Fibroblast of skin of right quadriceps (primary cell): ENCODE measurements around the gene PCDHB8.
"Not testable (repeated sequence)": the region's sequence is repeated elsewhere in the genome, so short reads cannot be mapped to it uniquely, and the experiment has no call there.

Source experiments
- DNase-seq: peaks from one replicate; pipeline ENCODE4 v3.0.0-alpha.2; 2013

PCDHB8 gene

GRCh38 chr5:141184117-141184855, 6.7 kb downstream of the PCDHB8 start:
- DNase-seq: not testable (repeated sequence)

DNA sequence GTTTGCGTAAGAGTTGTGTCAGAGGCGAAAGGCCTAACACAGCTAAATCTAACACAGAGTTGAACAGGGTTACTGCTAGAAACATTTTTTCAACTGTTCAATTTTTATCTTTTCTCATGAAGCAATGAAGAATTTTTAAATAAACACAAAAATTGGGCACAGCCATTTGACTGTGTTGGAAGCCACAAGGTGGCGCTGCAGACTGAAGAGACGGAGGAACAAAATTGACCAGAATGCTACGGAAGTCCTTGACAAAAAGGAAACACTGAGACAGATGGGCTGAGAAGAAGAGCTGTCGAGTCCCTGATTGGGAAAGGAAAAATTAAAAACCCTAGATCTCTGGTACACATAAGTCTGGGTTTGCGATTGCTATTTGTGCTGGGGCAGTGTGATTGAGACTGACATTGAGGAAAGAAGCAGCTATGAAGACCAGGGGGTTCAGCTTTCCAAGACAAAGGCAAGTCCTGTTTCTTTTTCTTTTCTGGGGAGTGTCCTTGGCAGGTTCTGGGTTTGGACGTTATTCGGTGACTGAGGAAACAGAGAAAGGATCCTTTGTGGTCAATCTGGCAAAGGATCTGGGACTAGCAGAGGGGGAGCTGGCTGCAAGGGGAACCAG, 9.4 kb downstream of the PCDHB8 start, which contains the start of gene PCDHB9:
Gene PCDHB9, plus strand, starts transcription at position 265 of the 616 bp plus-strand sequence. Its CDS starts 158 bp downstream, at position 423.
- DNase-seq: no peak

GRCh38 chr5:141188682-141189081, 11.1 kb downstream of the PCDHB8 start:
- DNase-seq: not testable (repeated sequence)

- not testable (repeated sequence) for DNase-seq
Observed at GRCh38 chr5:141189131-141189530, 11.5 kb downstream of the PCDHB8 start.

GRCh38 chr5:141192110-141192725, 14.6 kb downstream of the PCDHB8 start, which contains the start of gene PCDHB10:
Gene PCDHB10 (plus strand): TSS chr5:141192353. CDS start chr5:141192553, 200 bp downstream.
- no peak for DNase-seq

DNA sequence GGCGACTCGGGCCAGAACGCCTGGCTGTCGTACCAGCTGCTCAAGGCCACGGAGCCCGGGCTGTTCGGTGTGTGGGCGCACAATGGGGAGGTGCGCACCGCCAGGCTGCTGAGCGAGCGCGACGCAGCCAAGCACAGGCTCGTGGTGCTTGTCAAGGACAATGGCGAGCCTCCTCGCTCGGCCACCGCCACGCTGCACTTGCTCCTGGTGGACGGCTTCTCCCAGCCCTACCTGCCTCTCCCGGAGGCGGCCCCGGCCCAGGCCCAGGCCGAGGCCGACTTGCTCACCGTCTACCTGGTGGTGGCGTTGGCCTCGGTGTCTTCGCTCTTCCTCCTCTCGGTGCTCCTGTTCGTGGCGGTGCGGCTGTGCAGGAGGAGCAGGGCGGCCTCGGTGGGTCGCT, 16.7 kb downstream of the PCDHB8 start:
- not testable (repeated sequence) for DNase-seq

DNA sequence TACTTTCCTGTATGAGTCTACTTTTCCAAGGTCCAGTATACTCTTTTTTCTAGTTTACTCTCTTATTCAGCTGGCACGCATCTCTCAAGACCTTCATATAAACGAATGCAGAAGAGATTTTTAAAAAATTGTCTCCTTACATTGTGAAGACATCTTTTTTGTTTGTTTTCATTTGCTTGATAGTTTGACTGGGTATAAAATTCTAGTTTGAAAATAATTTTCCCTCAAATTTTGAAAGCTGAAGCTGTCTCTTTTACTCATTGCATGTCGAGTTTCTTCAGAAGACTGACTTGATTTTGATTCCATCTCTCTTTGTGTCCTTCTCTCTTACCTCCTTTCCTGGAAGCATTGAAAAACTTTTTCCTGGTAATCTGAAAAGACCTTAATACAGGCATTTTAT, 18.8 kb downstream of the PCDHB8 start:
- DNase-seq: no peak

- no peak for DNase-seq
Observed at GRCh38 chr5:141199359-141200235, 22.0 kb downstream of the PCDHB8 start, which contains the start of gene PCDHB11. Gene PCDHB11 (plus strand): TSS chr5:141199627. CDS start chr5:141199775, 148 bp downstream.

DNA sequence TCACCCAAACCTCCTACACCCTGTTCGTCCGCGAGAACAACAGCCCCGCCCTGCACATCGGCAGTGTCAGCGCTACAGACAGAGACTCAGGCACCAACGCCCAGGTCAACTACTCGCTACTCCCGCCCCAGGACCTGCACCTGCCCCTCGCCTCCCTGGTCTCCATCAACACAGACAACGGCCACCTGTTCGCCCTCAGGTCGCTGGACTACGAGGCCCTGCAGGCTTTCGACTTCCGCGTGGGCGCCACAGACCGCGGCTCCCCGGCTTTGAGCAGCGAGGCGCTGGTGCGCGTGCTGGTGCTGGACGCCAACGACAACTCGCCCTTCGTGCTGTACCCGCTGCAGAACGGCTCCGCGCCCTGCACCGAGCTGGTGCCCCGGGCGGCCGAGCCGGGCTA, 23.5 kb downstream of the PCDHB8 start:
- not testable (repeated sequence) for DNase-seq

DNA sequence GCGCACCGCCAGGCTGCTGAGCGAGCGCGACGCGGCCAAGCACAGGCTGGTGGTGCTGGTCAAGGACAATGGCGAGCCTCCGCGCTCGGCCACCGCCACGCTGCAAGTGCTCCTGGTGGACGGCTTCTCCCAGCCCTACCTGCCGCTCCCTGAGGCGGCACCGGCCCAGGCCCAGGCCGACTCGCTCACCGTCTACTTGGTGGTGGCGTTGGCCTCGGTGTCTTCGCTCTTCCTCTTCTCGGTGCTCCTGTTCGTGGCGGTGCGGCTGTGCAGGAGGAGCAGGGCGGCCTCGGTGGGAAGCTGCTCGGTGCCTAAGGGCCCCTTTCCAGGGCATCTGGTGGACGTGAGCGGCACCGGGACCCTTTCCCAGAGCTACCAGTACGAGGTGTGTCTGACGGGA, 24.1 kb downstream of the PCDHB8 start:
- DNase-seq: not testable (repeated sequence)

GRCh38 chr5:141208478-141208877, 30.9 kb downstream of the PCDHB8 start, which contains the start of gene PCDHB12:
Gene PCDHB12 (plus strand): TSS chr5:141208719. CDS start chr5:141208908, 189 bp downstream.
- DNase-seq: no peak

- DNase-seq: not testable (repeated sequence)
Observed at GRCh38 chr5:141210281-141210680, 32.7 kb downstream of the PCDHB8 start.

DNA sequence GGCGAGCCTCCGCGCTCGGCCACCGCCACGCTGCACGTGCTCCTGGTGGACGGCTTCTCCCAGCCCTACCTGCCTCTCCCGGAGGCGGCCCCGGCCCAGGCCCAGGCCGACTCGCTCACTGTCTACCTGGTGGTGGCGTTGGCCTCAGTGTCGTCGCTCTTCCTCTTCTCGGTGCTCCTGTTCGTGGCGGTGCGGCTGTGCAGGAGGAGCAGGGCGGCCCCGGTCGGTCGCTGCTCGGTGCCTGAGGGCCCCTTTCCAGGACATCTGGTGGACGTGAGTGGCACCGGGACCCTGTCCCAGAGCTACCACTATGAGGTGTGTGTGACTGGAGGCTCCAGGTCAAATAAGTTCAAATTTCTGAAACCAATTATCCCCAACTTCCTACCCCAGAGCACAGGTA, 33.3 kb downstream of the PCDHB8 start:
- DNase-seq: not testable (repeated sequence)

DNA sequence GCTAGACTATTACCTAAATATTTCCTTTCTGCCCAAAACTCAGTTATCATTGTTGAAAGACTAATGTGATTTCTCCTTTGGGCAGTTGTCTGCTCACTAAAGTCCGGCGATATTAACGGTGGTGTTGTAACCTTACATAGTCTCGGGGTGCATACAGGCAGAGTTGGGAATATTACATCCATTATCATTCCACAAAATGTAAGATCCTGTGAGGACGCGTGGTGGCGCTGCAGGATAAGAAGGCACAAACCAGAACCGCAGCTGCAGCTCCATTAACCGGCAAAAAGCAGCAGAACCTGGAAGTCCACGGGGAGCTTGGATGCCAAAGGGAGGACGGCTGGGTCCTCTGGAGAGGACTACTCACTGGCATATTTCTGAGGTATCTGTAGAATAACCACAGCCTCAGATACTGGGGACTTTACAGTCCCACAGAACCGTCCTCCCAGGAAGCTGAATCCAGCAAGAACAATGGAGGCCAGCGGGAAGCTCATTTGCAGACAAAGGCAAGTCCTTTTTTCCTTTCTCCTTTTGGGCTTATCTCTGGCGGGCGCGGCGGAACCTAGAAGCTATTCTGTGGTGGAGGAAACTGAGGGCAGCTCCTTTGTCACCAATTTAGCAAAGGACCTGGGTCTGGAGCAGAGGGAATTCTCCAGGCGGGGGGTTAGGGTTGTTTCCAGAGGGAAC, 36.2 kb downstream of the PCDHB8 start, which contains the start of gene PCDHB13:
Gene PCDHB13, plus strand, starts transcription at position 264 of the 684 bp plus-strand sequence. Its CDS starts 205 bp downstream, at position 469.
- DNase-seq: not testable (repeated sequence)

GRCh38 chr5:141214583-141214982, 37.0 kb downstream of the PCDHB8 start:
- DNase-seq: not testable (repeated sequence)

GRCh38 chr5:141215504-141215903, 37.9 kb downstream of the PCDHB8 start:
- DNase-seq: not testable (repeated sequence)

GRCh38 chr5:141216035-141216434, 38.4 kb downstream of the PCDHB8 start:
- not testable (repeated sequence) for DNase-seq

DNA sequence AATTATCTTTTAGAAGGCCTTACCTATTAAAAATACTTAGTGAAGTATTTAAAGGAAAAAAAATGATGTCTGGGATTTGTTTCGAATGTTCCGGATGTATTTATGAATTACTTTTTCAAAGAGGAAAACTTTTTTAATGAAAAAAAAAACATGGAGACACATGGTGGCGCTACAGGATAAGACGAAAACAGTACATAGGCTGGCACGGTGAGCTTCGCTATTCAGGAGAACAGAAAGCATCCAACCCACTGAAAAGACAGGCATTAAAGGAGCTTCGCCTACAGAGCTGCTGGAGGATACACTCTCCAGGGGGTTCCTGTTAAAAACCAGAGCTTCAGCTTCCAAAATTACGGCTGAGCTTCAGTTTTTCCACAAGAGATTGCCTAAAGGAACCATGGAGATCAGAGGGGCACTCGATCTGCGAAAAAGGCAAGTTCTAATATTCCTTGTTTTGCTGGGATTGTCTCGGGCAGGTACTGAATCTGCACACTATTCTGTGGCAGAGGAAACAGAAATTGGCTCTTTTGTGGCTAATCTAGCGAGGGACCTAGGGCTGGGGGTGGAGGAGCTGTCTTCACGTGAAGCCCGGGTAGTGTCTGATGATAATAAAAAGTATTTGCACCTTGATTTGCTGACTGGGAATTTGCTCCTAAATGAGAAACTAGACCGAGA, 45.7 kb downstream of the PCDHB8 start, which contains the start of gene PCDHB14:
Gene PCDHB14, plus strand, starts transcription at position 232 of the 672 bp plus-strand sequence. Its CDS starts 163 bp downstream, at position 395.
- no peak for DNase-seq

DNA sequence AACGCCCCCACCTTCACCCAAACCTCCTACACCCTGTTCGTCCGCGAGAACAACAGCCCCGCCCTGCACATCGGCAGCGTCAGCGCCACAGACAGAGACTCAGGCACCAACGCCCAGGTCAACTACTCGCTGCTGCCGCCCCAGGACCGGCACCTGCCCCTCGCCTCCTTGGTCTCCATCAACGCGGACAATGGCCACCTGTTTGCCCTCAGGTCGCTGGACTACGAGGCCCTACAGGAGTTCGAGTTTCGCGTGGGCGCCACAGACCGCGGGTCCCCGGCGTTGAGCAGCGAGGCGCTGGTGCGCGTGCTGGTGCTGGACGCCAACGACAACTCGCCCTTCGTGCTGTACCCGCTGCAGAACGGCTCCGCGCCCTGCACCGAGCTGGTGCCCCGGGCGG, 47.3 kb downstream of the PCDHB8 start:
- DNase-seq: not testable (repeated sequence)

GRCh38 chr5:141225421-141225820, 47.8 kb downstream of the PCDHB8 start:
- DNase-seq: not testable (repeated sequence)
